Esophagus squamous epithelium (tissue), 4 donors: ENCODE measurements around the gene PDLIM3.

Source experiments
- POLR2A ChIP-seq, 4 donors: fragments of 450-650 bp; IDR thresholded peaks; one replicate each; pipeline ENCODE4 v1.6.1; 2017; ENCODE audit warnings: antibody characterized with exemption in 4 of 4, mild to moderate bottlenecking in 4 of 4, moderate library complexity in 3 of 4
- TF ChIP-seq, protein P1 (sequence below), 6 experiments: fragments of 450-650 bp in 4 of 6; fragments of 200-600 bp in 2 of 6; sonication (generic) in 2 of 6; IDR thresholded peaks; one replicate each; pipeline ENCODE4 v1.5.1; 2016 to 2019; ENCODE audit warnings: antibody characterized with exemption in 6 of 6, mild to moderate bottlenecking in 4 of 6, moderate library complexity in 4 of 6

DNA sequence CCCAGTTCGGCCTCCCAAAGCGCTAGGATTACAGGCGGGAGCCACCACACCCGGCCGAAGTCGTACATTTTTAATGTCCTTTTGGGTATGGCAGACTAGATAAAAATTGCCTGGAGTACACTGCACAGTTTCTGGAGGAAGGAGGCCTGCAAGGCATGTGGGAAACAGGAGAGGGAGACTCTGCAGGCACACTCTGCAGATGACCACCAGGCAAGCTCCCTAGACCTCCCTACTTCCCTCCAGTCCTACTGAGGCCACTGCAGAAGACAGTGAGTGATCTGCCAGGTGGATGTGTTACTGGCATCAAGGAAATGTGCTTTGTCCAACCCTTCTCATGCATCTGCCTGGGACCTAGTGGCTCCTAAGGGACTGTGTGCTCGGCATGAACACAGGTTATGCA lies 11.4 kb downstream of the PDLIM3 start:
- TF ChIP-seq, protein P1, sequence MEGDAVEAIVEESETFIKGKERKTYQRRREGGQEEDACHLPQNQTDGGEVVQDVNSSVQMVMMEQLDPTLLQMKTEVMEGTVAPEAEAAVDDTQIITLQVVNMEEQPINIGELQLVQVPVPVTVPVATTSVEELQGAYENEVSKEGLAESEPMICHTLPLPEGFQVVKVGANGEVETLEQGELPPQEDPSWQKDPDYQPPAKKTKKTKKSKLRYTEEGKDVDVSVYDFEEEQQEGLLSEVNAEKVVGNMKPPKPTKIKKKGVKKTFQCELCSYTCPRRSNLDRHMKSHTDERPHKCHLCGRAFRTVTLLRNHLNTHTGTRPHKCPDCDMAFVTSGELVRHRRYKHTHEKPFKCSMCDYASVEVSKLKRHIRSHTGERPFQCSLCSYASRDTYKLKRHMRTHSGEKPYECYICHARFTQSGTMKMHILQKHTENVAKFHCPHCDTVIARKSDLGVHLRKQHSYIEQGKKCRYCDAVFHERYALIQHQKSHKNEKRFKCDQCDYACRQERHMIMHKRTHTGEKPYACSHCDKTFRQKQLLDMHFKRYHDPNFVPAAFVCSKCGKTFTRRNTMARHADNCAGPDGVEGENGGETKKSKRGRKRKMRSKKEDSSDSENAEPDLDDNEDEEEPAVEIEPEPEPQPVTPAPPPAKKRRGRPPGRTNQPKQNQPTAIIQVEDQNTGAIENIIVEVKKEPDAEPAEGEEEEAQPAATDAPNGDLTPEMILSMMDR (IDR thresholded peaks at IDR 0.05) = no peak
- TF ChIP-seq POLR2A (IDR thresholded peaks at IDR 0.05) = no peak
